OCI-LY3 (cell line): ENCODE data around the gene NPEPPS.

ENCODE experiments used
- H2AFZ ChIP-seq: fragments of 200-600, 300-600 bp; shearing (Covaris generic); 2 replicates; pipeline ENCODE4 v1.6.0; 2014; ENCODE audit warnings: antibody characterized with exemption, low read depth, low read length
- H3K27ac ChIP-seq: fragments of 200-600, 300-600 bp; sonication (generic); 2 replicates; pipeline ENCODE4 v1.5.1; 2014; ENCODE audit warnings: mild to moderate bottlenecking, low read length, moderate library complexity, mixed read lengths
- H3K27me3 ChIP-seq: fragments of 200-600, 300-600 bp; sonication (generic); 2 replicates; pipeline ENCODE4 v1.6.1; 2014; ENCODE audit warnings: low read depth, low read length, mixed read lengths
- H3K36me3 ChIP-seq: fragments of 200-600, 300-600 bp; sonication (generic); replicated peaks from 2 replicates; pipeline ENCODE3; 2014; ENCODE audit warnings: low read depth, low read length, mixed read lengths
- H3K4me1 ChIP-seq: fragments of 300-600, 200-600 bp; sonication (generic); 2 replicates; pipeline ENCODE4 v1.6.1; 2014; ENCODE audit warnings: low read length, mixed read lengths
- H3K4me2 ChIP-seq: fragments of 200-600, 300-600 bp; sonication (generic); 2 replicates; pipeline ENCODE4 v1.6.1; 2014; ENCODE audit warnings: low read length, mixed read lengths
- H3K4me3 ChIP-seq: fragments of 300-600, 200-600 bp; sonication (generic); 2 replicates; pipeline ENCODE4 v1.5.1; 2014; ENCODE audit warnings: antibody characterized with exemption, mild to moderate bottlenecking, low read length, moderate library complexity
- H3K79me2 ChIP-seq: fragments of 300-600, 200-600 bp; shearing (Covaris generic); 2 replicates; pipeline ENCODE4 v1.6.1; 2014; ENCODE audit warnings: mild to moderate bottlenecking, low read length, mixed read lengths
- H3K9ac ChIP-seq: fragments of 300-600, 200-600 bp; shearing (Covaris generic); 2 replicates; pipeline ENCODE4 v1.6.0; 2014; ENCODE audit warnings: mild to moderate bottlenecking, low read length, moderate library complexity
- H3K9me3 ChIP-seq: fragments of 200-600, 300-600 bp; shearing (Covaris generic); 2 replicates; pipeline ENCODE4 v1.6.1; 2014; ENCODE audit warnings: low read length, mixed read lengths; ENCODE audit not compliant: insufficient read depth
- H4K20me1 ChIP-seq: fragments of 200-600, 300-600 bp; sonication (generic); 2 replicates; pipeline ENCODE4 v1.6.1; 2016; ENCODE audit warnings: low read length, mixed read lengths; ENCODE audit not compliant: insufficient read depth
- CTCF ChIP-seq: fragments of 200-600, 300-600 bp; sonication (generic); IDR thresholded peaks from 2 replicates; pipeline ENCODE4 v1.5.1; 2014; ENCODE audit warnings: antibody characterized with exemption, low read length, low read depth
- EZH2phosphoT487 ChIP-seq: fragments of 200-600 bp; shearing (Covaris generic); IDR thresholded peaks from 2 replicates; pipeline ENCODE4 v1.6.1; 2018; ENCODE audit warnings: antibody characterized with exemption, mixed run types, low read depth

The NPEPPS gene

GRCh38 chr17:47621293-47622179 lies 90.6 kb downstream of the NPEPPS start:
- Histone ChIP-seq H3K27ac (no peak overlapping the region), H3K79me2 (no peaks in the 10 kb centered on the region), H4K20me1 (no peaks in the 10 kb centered on the region), H3K9ac (no peak overlapping the region), H3K4me1 (no peaks in the 10 kb centered on the region), H3K4me2 (no peak overlapping the region), H3K36me3 (peaks cover 40% of the 10 kb centered on the region), H2AFZ (no peak overlapping the region), H3K9me3 (no peaks in the 10 kb centered on the region), H3K27me3 (no peaks in the 10 kb centered on the region), H3K4me3 (no peak overlapping the region)
- TF ChIP-seq CTCF (no peak), EZH2phosphoT487 (no peak)

- TF ChIP-seq EZH2phosphoT487 (no peak), CTCF (no peak)
- H3K4me2 ChIP-seq, result no peak overlapping the region
Observed at GRCh38 chr17:47622180-47622549, 91.3 kb downstream of the NPEPPS start.

GRCh38 chr17:47624727-47625068 lies 93.8 kb downstream of the NPEPPS start:
- no peaks in the 10 kb centered on the region for H3K27me3 ChIP-seq
- no peaks in the 10 kb centered on the region for H3K79me2 ChIP-seq
- H3K36me3 ChIP-seq, result peaks cover 26% of the 10 kb centered on the region
- no peaks in the 10 kb centered on the region for H4K20me1 ChIP-seq
- no peak overlapping the region for H3K9ac ChIP-seq
- no peak overlapping the region for H3K4me3 ChIP-seq
- no peak overlapping the region for H3K4me2 ChIP-seq
- H3K9me3 ChIP-seq, result no peaks in the 10 kb centered on the region
- no peak overlapping the region for H3K27ac ChIP-seq
- no peaks in the 10 kb centered on the region for H3K4me1 ChIP-seq
- no peak overlapping the region for H2AFZ ChIP-seq
- TF ChIP-seq EZH2phosphoT487 (no peak), CTCF (no peak)

More at GRCh38 chr17:47622180-47622549, 91.3 kb downstream of the NPEPPS start:
- Histone ChIP-seq H2AFZ (no peak overlapping the region), H3K9ac (no peak overlapping the region), H3K4me3 (no peak overlapping the region), H3K27me3 (no peaks in the 10 kb centered on the region), H3K79me2 (no peaks in the 10 kb centered on the region), H3K4me1 (no peaks in the 10 kb centered on the region), H3K9me3 (no peaks in the 10 kb centered on the region), H4K20me1 (no peaks in the 10 kb centered on the region), H3K36me3 (peaks cover 40% of the 10 kb centered on the region), H3K27ac (no peak overlapping the region)

- Histone ChIP-seq H3K4me3 (no peak overlapping the region), H3K4me1 (no peaks in the 10 kb centered on the region), H3K4me2 (no peak overlapping the region), H2AFZ (no peak overlapping the region), H3K79me2 (no peaks in the 10 kb centered on the region), H4K20me1 (no peaks in the 10 kb centered on the region), H3K27ac (no peak overlapping the region), H3K9me3 (no peaks in the 10 kb centered on the region), H3K36me3 (peaks cover 7% of the 10 kb centered on the region), H3K27me3 (no peaks in the 10 kb centered on the region), H3K9ac (no peak overlapping the region)
- TF ChIP-seq EZH2phosphoT487 (no peak), CTCF (no peak)
Observed at GRCh38 chr17:47628014-47628566, 97.2 kb downstream of the NPEPPS start.
